K562 (cell line): ENCODE data around the gene ALDOB. TPM values are rescaled to one million over a fixed set of nuclear protein-coding genes. Genes with fewer than 3 reads are reported as not detected.

Experiments used
- ATAC-seq: fragments of 200-7000 bp; cut with Tn5 transposase; 3 replicates; pipeline ENCODE4 v1.9.1; 2020; ENCODE audit warnings: moderate library complexity
- BruUV-seq: library from RNA; stranded (reverse); fragments of 400-500 nt; replicated peaks from 2 replicates; lab custom pipeline; 2021; lab: Mats Ljungman, UMichigan
- CTCF ChIA-PET: fragments of 300-600 bp; formaldehyde crosslinking; extraction: SDS; loops from one replicate; lab custom pipeline; 2021; ENCODE audit warnings: low intra/inter-chr PET ratio; lab: Yijun Ruan, JAX
- POLR2A ChIA-PET: fragments of 300-600, 350-650 bp; sonication (Branson Sonifier 250); formaldehyde crosslinking; extraction: SDS; loops from one replicate; lab custom pipeline; 2021; ENCODE audit warnings: antibody characterized with exemption, inconsistent platforms; lab: Yijun Ruan, JAX
- DNase-seq, 4 experiments: peaks; one replicate each; pipeline versions ENCODE4 v3.0.0 to v3.0.0-alpha.2; 2011 to 2018; ENCODE audit warnings: low spot score in 3 of 4, mixed read lengths in 3 of 4; ENCODE audit errors: extremely low read depth in 1 of 4
- FAIRE-seq: peaks from 2 replicates; lab custom pipeline; 2011; peaks lifted over from hg19 to GRCh38; lab: Jason Lieb, UNC
- H2AFZ ChIP-seq: 2 replicates; pipeline ENCODE4 v1.6.0; 2011; ENCODE audit warnings: low read depth, low read length, control low read depth, inconsistent platforms
- H3K27ac ChIP-seq: fragments of 200-600 bp; 3 replicates; pipeline ENCODE4 v1.8.0; 2011; ENCODE audit warnings: low read depth, mild to moderate bottlenecking, control low read depth, inconsistent platforms, low read length, moderate library complexity, mixed read lengths; ENCODE audit errors: extremely low read depth
- H3K27me3 ChIP-seq, 2 experiments: fragments of 300-600 bp in 1 of 2; 2 replicates in 1 of 2; 3 replicates in 1 of 2; pipeline versions ENCODE4 v1.6.0 to v1.8.0; 2011; ENCODE audit warnings: inconsistent platforms in 2 of 2, low read length in 2 of 2, mild to moderate bottlenecking in 1 of 2, mixed read lengths in 1 of 2, moderate library complexity in 1 of 2; ENCODE audit not compliant: control insufficient read depth in 2 of 2, insufficient read depth in 2 of 2
- H3K36me3 ChIP-seq: fragments of 300-600 bp; 3 replicates; pipeline ENCODE4 v1.8.0; 2011; ENCODE audit warnings: mild to moderate bottlenecking, low read length, inconsistent platforms; ENCODE audit not compliant: control insufficient read depth, insufficient read depth
- H3K4me1 ChIP-seq, 2 experiments: fragments of 200-600 bp in 1 of 2; replicated peaks in 1 of 2; 2 replicates in 1 of 2; 3 replicates in 1 of 2; pipeline versions ENCODE4 v1.5.1 to v1.8.0; 2011; ENCODE audit warnings: inconsistent platforms in 2 of 2, low read length in 2 of 2, mild to moderate bottlenecking in 1 of 2, mixed read lengths in 1 of 2, moderate library complexity in 1 of 2; ENCODE audit not compliant: control insufficient read depth in 2 of 2, insufficient read depth in 2 of 2
- H3K4me2 ChIP-seq: 2 replicates; pipeline ENCODE4 v1.6.1; 2011; ENCODE audit warnings: low read length, control low read depth, inconsistent platforms, mixed read lengths; ENCODE audit not compliant: insufficient read depth
- H3K4me3 ChIP-seq: fragments of 200-600 bp; sonication (generic), shearing (Covaris generic); 2 replicates; pipeline ENCODE4 v1.5.1; 2016; ENCODE audit warnings: control low read depth, inconsistent platforms
- H3K79me2 ChIP-seq: fragments of 200-600 bp; 3 replicates; pipeline ENCODE4 v1.8.0; 2011; ENCODE audit warnings: low read length, inconsistent platforms; ENCODE audit not compliant: control insufficient read depth, insufficient read depth
- H3K9ac ChIP-seq, 2 experiments: 2 replicates each; pipeline versions ENCODE4 v1.6.0 to v1.6.1; 2011; ENCODE audit warnings: low read depth in 2 of 2, low read length in 2 of 2, control low read depth in 1 of 2, inconsistent platforms in 1 of 2, mild to moderate bottlenecking in 1 of 2, mixed read lengths in 1 of 2; ENCODE audit not compliant: insufficient read depth in 1 of 2
- H3K9me1 ChIP-seq: one replicate; pipeline ENCODE4 v1.6.0; 2011; ENCODE audit warnings: inconsistent platforms, mild to moderate bottlenecking, low read length, moderate library complexity; ENCODE audit not compliant: control insufficient read depth, insufficient read depth
- H3K9me3 ChIP-seq: replicated peaks from 2 replicates; pipeline ENCODE4 v1.5.1; 2011; ENCODE audit warnings: low read depth, low read length, inconsistent platforms; ENCODE audit not compliant: control insufficient read depth, insufficient read depth
- H4K20me1 ChIP-seq: replicated peaks from 2 replicates; pipeline ENCODE4 v1.6.1; 2011; ENCODE audit warnings: low read length, inconsistent platforms, mixed read lengths; ENCODE audit not compliant: control insufficient read depth, insufficient read depth
- CHD4 ChIP-seq: fragments of 200-600 bp; sonication (generic); IDR thresholded peaks from 3 replicates; pipeline ENCODE4 v1.6.1; 2012; ENCODE audit warnings: low read depth, mild to moderate bottlenecking, mixed read lengths, low read length, inconsistent platforms; ENCODE audit not compliant: insufficient read depth, insufficient replicate concordance, poor library complexity, severe bottlenecking
- NCOA6 ChIP-seq: fragments of 450-650 bp; IDR thresholded peaks from 2 replicates; pipeline ENCODE4 v1.6.1; 2017; ENCODE audit warnings: mild to moderate bottlenecking
- SIRT6 ChIP-seq: IDR thresholded peaks from one replicate; pipeline ENCODE4 v1.6.1; 2012; ENCODE audit warnings: low read depth, mild to moderate bottlenecking, control low read depth, inconsistent platforms, low read length, moderate library complexity
- SMAD3 ChIP-seq: fragments of 450-650 bp; formaldehyde crosslinking; conservative IDR thresholded peaks from 2 replicates; pipeline ENCODE4 v1.4.0; 2020; ENCODE audit warnings: mild to moderate bottlenecking
- ZNF12 ChIP-seq: sonication (generic); formaldehyde crosslinking; IDR thresholded peaks from 2 replicates; pipeline ENCODE4 v1.4.0; 2020; ENCODE audit warnings: mild to moderate bottlenecking, missing genetic modification reagents
- ZNF75A ChIP-seq: fragments of 450-650 bp; formaldehyde crosslinking; IDR thresholded peaks from 2 replicates; pipeline ENCODE4 v1.4.0; 2020; ENCODE audit warnings: mild to moderate bottlenecking
- WGBS: fragments of 100-300 bp; shearing (Covaris generic); methylation state at CpG from one replicate; pipeline ENCODE4 v1.1.6; 2016; ENCODE audit warnings: low coverage, mixed read lengths; ENCODE audit not compliant: insufficient coverage; ENCODE audit errors: missing lambda C conversion rate; 5-methylcytosine and 5-hydroxymethylcytosine counted together
- in situ Hi-C: fragments of 300-500 bp; cut with MboI; formaldehyde crosslinking; loops from 4 replicates; pipeline ENCODE4 v1.15.0; 2018; ENCODE audit warnings: inconsistent platforms, mixed read lengths
- intact Hi-C: fragments of 100-400 bp; cut with micrococcal nuclease; formaldehyde crosslinking; loops from 2 replicates; pipeline ENCODE4 v1.14.2; 2022
- polyA plus RNA-seq, 8 experiments: library from polyadenylated mRNA; depleted of rRNA in 4 of 8; stranded (reverse) in 5 of 8; unstranded in 3 of 8; fragments of >200 nt; fragmentation: Nextera tagmentation in 2 of 8; fragmentation: Illumina TruSeq in 1 of 8; extraction: Ambion mirVana in 2 of 8; extraction: Trizol in 1 of 8; gene quantifications; 2 replicates each; pipeline versions ENCODE4 v1.2.1 to v1.2.3, GENCODE V29; 2011 to 2014; ENCODE audit warnings: inconsistent platforms in 1 of 8, missing spikeins in 1 of 8
- total RNA-seq, 7 experiments: library from RNA; depleted of rRNA in 6 of 7; stranded (reverse); fragments of >200 nt in 6 of 7; fragmentation: Illumina TruSeq in 2 of 7; extraction: Trizol in 2 of 7; gene quantifications; 2 replicates each; pipeline versions ENCODE4 v1.2.1 to v1.2.3, GENCODE V29; 2011 to 2021; ENCODE audit warnings: low replicate concordance in 1 of 7
- TF ChIP-seq, protein P1 (sequence below): sonication (generic); formaldehyde crosslinking; IDR thresholded peaks from 2 replicates; pipeline ENCODE4 v1.8.0; 2022; ENCODE audit warnings: missing genetic modification reagents, mild to moderate bottlenecking, borderline replicate concordance
- TF ChIP-seq, protein P2 (sequence below), 2 experiments: fragments of 450-650 bp; IDR thresholded peaks; 2 replicates each; pipeline ENCODE4 v1.6.1; 2016; ENCODE audit warnings: mild to moderate bottlenecking in 2 of 2, borderline replicate concordance in 1 of 2, low read depth in 1 of 2, moderate library complexity in 1 of 2
- TF ChIP-seq, protein P3 (sequence below), 2 experiments: fragments of 450-650 bp in 1 of 2; sonication (generic) in 1 of 2; formaldehyde crosslinking in 1 of 2; IDR thresholded peaks in 1 of 2; conservative IDR thresholded peaks in 1 of 2; 2 replicates each; pipeline versions ENCODE4 v1.6.1 to v1.8.1; 2016 to 2023; ENCODE audit warnings: mild to moderate bottlenecking in 2 of 2, moderate library complexity in 2 of 2, inconsistent platforms in 1 of 2, missing genetic modification reagents in 1 of 2

ALDOB gene
- total and polyA plus RNA-seq, 9 of the 15 experiments (the other 6 are each of a cell fraction or from before 2014, with no cell fraction given), result 0.80 TPM; not detected in 8

DNA sequence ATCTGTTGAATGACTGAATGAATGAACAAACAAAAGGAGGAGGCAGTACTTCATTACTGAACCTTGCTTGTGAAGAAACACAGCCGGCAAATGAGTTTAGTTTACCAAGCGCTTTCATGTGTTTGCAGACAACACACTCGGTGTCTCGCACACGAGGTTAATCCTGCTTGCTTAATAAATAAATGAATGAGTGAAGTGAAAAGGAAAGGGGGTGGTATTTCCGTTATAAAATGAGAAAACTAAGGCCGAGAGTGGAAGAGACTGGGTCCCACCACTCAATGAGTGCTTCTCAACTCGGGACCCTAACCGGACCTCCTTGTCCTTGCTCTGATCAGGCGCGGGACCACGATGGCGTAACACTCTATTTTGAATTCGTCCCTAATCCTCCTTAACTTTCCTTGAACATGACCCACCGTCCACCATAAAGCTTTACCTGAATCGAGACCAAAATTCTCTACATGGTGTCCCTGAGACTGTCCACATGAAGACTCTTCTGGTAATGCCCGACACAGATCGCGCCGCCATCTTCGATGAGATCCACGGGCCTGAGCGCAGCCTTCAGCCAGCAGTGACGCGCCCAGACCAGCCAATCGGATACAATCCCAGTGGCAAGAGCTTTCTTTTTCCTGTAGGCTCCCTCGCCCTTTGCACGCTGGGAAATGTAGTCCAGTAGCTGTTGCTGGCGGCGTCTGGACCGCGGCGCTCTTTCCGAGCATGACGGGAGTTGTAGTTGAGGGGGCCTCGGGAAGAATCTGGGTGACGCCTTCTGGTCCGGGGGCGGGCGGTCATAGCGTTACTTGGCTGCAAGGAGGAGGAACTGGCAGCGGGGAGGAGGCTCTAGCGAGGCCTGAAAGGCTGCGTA is 37.3 kb downstream of the ALDOB start, which contains the start of the genes MRPL50 and ZNF189:
Gene MRPL50 (minus strand): TSS at position 551 of the 862 bp plus-strand sequence. CDS start 26 bp downstream, at position 525.
Gene ZNF189 (plus strand): TSS at position 784 of the 862 bp plus-strand sequence. CDS start 306 bp downstream, outside the sequence.
- FAIRE-seq (peak; percentile 95), DNase-seq (peak; percentile 88 to 98 (median 92)), ATAC-seq (peak; percentile 97)
- in situ Hi-C loops, result no loop called here
- ChIA-PET POLR2A (interaction anchor here (0.6 to 1.9 kb wide), 10 partner anchors 10 to 135 kb away, joined by 3 to 13 read pairs (median 4); partner anchors contain the start of gene RNF20), CTCF (no interaction called here)
- Histone ChIP-seq H2AFZ (peak within 1 kb of the TSS; percentile 99), H3K27ac (peak within 1 kb of the TSS; percentile 96), H3K36me3 (peaks cover 71% of the 10 kb centered on the region), H3K9ac (peak within 1 kb of the TSS; percentile 97), H3K4me1 (peaks cover 11 to 17% of the 10 kb centered on the region in 2 experiments; a peak in 3 of 5 replicates), H4K20me1 (no peaks in the 10 kb centered on the region), H3K4me3 (peak within 1 kb of the TSS; percentile 79), H3K9me3 (peaks cover 19% of the 10 kb centered on the region), H3K9me1 (no peaks in the 10 kb centered on the region), H3K79me2 (peaks cover 79% of the 10 kb centered on the region), H3K27me3 (no peaks in the 10 kb centered on the region), H3K4me2 (peak within 1 kb of the TSS; percentile 98)
- intact Hi-C loops, result loop anchor here (2.0 to 10.0 kb wide), 3 partner anchors 49 to 683 kb away; partner anchors contain the start of gene RNF20
- TSS peak; percentile 65 for BruUV-seq
- WGBS, result under 1% methylated on average over 41 of the region's 44 CpGs
- TF ChIP-seq SMAD3, result no peak
- TF ChIP-seq, protein P1, sequence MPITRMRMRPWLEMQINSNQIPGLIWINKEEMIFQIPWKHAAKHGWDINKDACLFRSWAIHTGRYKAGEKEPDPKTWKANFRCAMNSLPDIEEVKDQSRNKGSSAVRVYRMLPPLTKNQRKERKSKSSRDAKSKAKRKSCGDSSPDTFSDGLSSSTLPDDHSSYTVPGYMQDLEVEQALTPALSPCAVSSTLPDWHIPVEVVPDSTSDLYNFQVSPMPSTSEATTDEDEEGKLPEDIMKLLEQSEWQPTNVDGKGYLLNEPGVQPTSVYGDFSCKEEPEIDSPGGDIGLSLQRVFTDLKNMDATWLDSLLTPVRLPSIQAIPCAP (CRISPR knock-in tag), result no peak
- no peak for TF ChIP-seq NCOA6
- TF ChIP-seq CHD4, result no peak
- TF ChIP-seq, protein P2, sequence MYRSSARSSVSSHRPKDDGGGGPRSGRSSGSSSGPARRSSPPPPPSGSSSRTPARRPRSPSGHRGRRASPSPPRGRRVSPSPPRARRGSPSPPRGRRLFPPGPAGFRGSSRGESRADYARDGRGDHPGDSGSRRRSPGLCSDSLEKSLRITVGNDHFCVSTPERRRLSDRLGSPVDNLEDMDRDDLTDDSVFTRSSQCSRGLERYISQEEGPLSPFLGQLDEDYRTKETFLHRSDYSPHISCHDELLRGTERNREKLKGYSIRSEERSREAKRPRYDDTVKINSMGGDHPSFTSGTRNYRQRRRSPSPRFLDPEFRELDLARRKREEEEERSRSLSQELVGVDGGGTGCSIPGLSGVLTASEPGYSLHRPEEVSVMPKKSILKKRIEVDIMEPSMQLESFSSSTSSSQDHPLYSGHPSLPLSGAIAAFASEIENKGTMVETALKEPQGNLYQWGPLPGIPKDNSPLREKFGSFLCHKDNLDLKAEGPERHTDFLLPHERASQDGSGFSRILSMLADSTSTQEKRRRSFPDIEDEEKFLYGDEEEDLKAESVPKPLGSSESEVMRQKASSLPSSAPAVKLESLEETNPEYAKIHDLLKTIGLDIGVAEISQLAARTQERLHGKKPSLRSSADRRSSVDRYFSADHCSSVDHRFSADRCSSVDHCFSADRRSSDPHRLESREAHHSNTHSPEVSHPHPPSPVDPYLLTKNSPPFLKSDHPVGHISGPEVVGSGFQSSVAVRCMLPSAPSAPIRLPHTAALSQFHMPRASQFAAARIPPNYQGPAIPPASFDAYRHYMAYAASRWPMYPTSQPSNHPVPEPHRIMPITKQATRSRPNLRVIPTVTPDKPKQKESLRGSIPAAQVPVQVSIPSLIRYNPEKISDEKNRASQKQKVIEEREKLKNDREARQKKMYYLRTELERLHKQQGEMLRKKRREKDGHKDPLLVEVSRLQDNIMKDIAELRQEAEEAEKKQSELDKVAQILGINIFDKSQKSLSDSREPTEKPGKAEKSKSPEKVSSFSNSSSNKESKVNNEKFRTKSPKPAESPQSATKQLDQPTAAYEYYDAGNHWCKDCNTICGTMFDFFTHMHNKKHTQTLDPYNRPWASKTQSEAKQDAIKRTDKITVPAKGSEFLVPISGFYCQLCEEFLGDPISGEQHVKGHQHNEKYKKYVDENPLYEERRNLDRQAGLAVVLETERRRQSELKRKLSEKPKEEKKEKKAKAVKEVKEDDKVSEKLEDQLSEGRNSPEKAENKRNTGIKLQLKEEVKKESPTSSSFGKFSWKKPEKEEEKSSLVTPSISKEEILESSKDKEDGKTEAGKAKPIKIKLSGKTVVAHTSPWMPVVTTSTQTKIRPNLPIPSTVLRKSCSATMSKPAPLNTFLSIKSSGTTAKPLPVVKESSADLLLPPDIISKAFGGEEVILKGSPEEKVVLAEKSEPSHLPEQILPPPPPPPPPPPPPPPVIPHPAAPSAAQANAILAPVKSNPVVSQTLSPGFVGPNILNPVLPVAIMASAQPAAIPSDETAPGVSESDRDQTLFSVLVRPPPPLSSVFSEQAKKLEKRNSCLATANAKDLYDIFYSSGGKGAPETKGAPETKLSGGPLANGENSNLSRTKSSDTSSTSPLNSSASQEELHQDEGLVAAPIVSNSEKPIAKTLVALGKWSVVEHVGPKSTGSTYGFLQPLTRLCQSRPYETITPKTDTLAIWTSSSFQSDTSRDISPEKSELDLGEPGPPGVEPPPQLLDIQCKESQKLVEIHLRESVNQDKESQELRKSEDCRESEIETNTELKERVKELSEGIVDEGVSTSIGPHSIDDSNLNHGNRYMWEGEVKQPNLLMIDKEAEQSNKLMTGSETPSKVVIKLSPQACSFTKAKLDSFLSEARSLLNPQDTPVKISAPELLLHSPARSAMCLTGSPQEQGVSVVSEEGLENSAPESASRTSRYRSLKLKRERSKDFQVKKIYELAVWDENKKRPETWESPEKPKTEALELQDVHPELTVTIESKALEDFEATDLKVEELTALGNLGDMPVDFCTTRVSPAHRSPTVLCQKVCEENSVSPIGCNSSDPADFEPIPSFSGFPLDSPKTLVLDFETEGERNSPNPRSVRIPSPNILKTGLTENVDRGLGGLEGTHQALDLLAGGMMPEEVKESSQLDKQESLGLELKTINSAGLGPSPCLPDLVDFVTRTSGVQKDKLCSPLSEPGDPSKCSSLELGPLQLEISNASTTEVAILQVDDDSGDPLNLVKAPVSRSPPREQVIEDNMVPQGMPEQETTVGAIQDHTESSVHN (IDR thresholded peaks at IDR 0.05; ENCODE audit: borderline replicate concordance in 1 of 2, low read depth in 1 of 2), result no peak
- TF ChIP-seq SIRT6, result no peak
- TF ChIP-seq, protein P3, sequence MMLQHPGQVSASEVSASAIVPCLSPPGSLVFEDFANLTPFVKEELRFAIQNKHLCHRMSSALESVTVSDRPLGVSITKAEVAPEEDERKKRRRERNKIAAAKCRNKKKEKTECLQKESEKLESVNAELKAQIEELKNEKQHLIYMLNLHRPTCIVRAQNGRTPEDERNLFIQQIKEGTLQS (IDR thresholded peaks at IDR 0.05), result no peak
- TF ChIP-seq, protein P3 (CRISPR knock-in tag; conservative IDR thresholded peaks at IDR 0.05), result no peak
- no peak for TF ChIP-seq ZNF12 (CRISPR knock-in tag)
- no peak for TF ChIP-seq ZNF75A
